H1 (cell line): ENCODE results near the gene TDRD9. TPM values are rescaled to one million over a fixed set of nuclear protein-coding genes. Genes with fewer than 3 reads are reported as not detected.

Experiments used
- CTCF ChIA-PET: fragments of 300-600 bp; sonication (Branson Sonifier 250); formaldehyde crosslinking; loops from one replicate; lab custom pipeline; 2021; ENCODE audit not compliant: partially characterized antibody; lab: Charles Lee
- POLR2A ChIA-PET: fragments of 300-600 bp; sonication (Branson Sonifier 250); formaldehyde crosslinking; loops from one replicate; lab custom pipeline; 2021; ENCODE audit warnings: inconsistent platforms; ENCODE audit not compliant: partially characterized antibody; lab: Charles Lee
- DNase-seq, 2 experiments: peaks; one replicate each; pipeline versions ENCODE4 v3.0.0 to v3.0.0-alpha.2; 2010 to 2022; ENCODE audit warnings: low spot score in 2 of 2, low read depth in 1 of 2, mixed read lengths in 1 of 2
- FAIRE-seq: peaks from 2 replicates; lab custom pipeline; 2011; peaks lifted over from hg19 to GRCh38; lab: Jason Lieb, UNC
- H2AFZ ChIP-seq: 2 replicates; pipeline ENCODE4 v1.8.1; 2012; ENCODE audit warnings: low read length, inconsistent platforms
- H2AK5ac ChIP-seq: 2 replicates; pipeline ENCODE4 v1.6.1; 2013; ENCODE audit warnings: low read depth, low read length
- H2BK120ac ChIP-seq: replicated peaks from 2 replicates; pipeline ENCODE3; 2013; ENCODE audit warnings: low read depth, low read length, inconsistent platforms
- H2BK12ac ChIP-seq: 2 replicates; pipeline ENCODE4 v1.6.1; 2013; ENCODE audit warnings: low read depth, low read length
- H2BK15ac ChIP-seq: 2 replicates; pipeline ENCODE4 v1.6.1; 2013; ENCODE audit warnings: low read length
- H2BK20ac ChIP-seq: 2 replicates; pipeline ENCODE4 v1.6.1; 2013; ENCODE audit warnings: low read length
- H2BK5ac ChIP-seq: 2 replicates; pipeline ENCODE4 v1.6.1; 2013; ENCODE audit warnings: low read depth, low read length
- H3K14ac ChIP-seq: 2 replicates; pipeline ENCODE4 v1.6.1; 2013; ENCODE audit warnings: inconsistent platforms; ENCODE audit not compliant: insufficient read length
- H3K18ac ChIP-seq: 2 replicates; pipeline ENCODE4 v1.6.1; 2013; ENCODE audit warnings: low read length; ENCODE audit errors: extremely low read depth
- H3K23ac ChIP-seq: 2 replicates; pipeline ENCODE4 v1.6.1; 2013; ENCODE audit warnings: inconsistent platforms; ENCODE audit not compliant: insufficient read length
- H3K23me2 ChIP-seq: 2 replicates; pipeline ENCODE4 v1.6.1; 2013; ENCODE audit warnings: low read depth, low read length
- H3K27ac ChIP-seq: 2 replicates; pipeline ENCODE4 v1.6.1; 2011; ENCODE audit warnings: low read depth, low read length, inconsistent platforms
- H3K27me3 ChIP-seq, 4 experiments: replicated peaks in 1 of 4; 1 replicate in 1 of 4; 2 replicates in 3 of 4; pipeline versions ENCODE4 v1.6.1 to v1.8.1; 2011 to 2013; ENCODE audit warnings: low read length in 3 of 4, mild to moderate bottlenecking in 3 of 4, inconsistent platforms in 2 of 4, mixed read lengths in 2 of 4, moderate library complexity in 1 of 4; ENCODE audit not compliant: control insufficient read depth in 3 of 4, insufficient read depth in 3 of 4; ENCODE audit errors: extremely low read depth in 1 of 4
- H3K36me3 ChIP-seq, 4 experiments: 2 replicates each; pipeline versions ENCODE4 v1.6.1 to v1.8.1; 2011 to 2013; ENCODE audit warnings: mild to moderate bottlenecking in 4 of 4, low read length in 3 of 4, moderate library complexity in 2 of 4, control low read depth in 1 of 4, inconsistent platforms in 1 of 4; ENCODE audit not compliant: insufficient read depth in 4 of 4, control insufficient read depth in 2 of 4
- H3K4ac ChIP-seq: replicated peaks from 2 replicates; pipeline ENCODE3; 2013; ENCODE audit warnings: low read length, low read depth, mixed read lengths, inconsistent platforms; ENCODE audit not compliant: insufficient read length
- H3K4me1 ChIP-seq, 4 experiments: replicated peaks in 1 of 4; 1 replicate in 1 of 4; 2 replicates in 3 of 4; pipeline versions ENCODE4 v1.6.1 to v1.8.1; 2011 to 2013; ENCODE audit warnings: low read length in 3 of 4, inconsistent platforms in 2 of 4, mixed read lengths in 1 of 4; ENCODE audit not compliant: insufficient read depth in 4 of 4, control insufficient read depth in 3 of 4
- H3K4me2 ChIP-seq, 2 experiments: 2 replicates each; pipeline versions ENCODE4 v1.6.1 to v1.8.1; 2011 to 2013; ENCODE audit warnings: low read depth in 2 of 2, low read length in 2 of 2, control low read depth in 1 of 2, inconsistent platforms in 1 of 2, mild to moderate bottlenecking in 1 of 2; ENCODE audit not compliant: insufficient read depth in 1 of 2
- H3K4me3 ChIP-seq, 4 experiments: fragments of 200-600, 300-600 bp in 1 of 4; sonication (generic), shearing (Covaris generic), sonication (Bioruptor Twin) in 1 of 4; 2 replicates each; pipeline versions ENCODE4 v1.5.1 to v1.8.1; 2011 to 2016; ENCODE audit warnings: low read length in 4 of 4, low read depth in 3 of 4, control low read depth in 2 of 4, inconsistent platforms in 2 of 4, mild to moderate bottlenecking in 2 of 4, mixed read lengths in 1 of 4, moderate library complexity in 1 of 4; ENCODE audit not compliant: insufficient read depth in 2 of 4; ENCODE audit errors: extremely low read depth in 1 of 4
- H3K56ac ChIP-seq: replicated peaks from 2 replicates; pipeline ENCODE3; 2013; ENCODE audit warnings: low read depth, mild to moderate bottlenecking, mixed read lengths, low read length, inconsistent platforms; ENCODE audit not compliant: insufficient read length
- H3K79me1 ChIP-seq: 2 replicates; pipeline ENCODE4 v1.6.1; 2013; ENCODE audit warnings: low read depth, low read length, control low read depth
- H3K79me2 ChIP-seq, 2 experiments: 2 replicates each; pipeline versions ENCODE4 v1.6.1 to v1.8.1; 2012 to 2013; ENCODE audit warnings: low read length in 2 of 2, mild to moderate bottlenecking in 2 of 2, inconsistent platforms in 1 of 2; ENCODE audit not compliant: insufficient read depth in 2 of 2, control insufficient read depth in 1 of 2
- H3K9ac ChIP-seq, 4 experiments: replicated peaks in 1 of 4; 1 replicate in 1 of 4; 2 replicates in 3 of 4; pipeline versions ENCODE4 v1.6.1 to v1.8.1; 2011 to 2013; ENCODE audit warnings: low read depth in 3 of 4, low read length in 3 of 4, control low read depth in 2 of 4, mild to moderate bottlenecking in 2 of 4, moderate library complexity in 2 of 4, inconsistent platforms in 1 of 4; ENCODE audit errors: extremely low read depth in 1 of 4
- H3K9me3 ChIP-seq, 2 experiments: 2 replicates each; pipeline versions ENCODE4 v1.6.1 to v1.8.1; 2012 to 2013; ENCODE audit warnings: mild to moderate bottlenecking in 2 of 2, moderate library complexity in 2 of 2, control low read depth in 1 of 2, inconsistent platforms in 1 of 2, low read depth in 1 of 2, low read length in 1 of 2, mixed read lengths in 1 of 2; ENCODE audit not compliant: insufficient read depth in 2 of 2
- H4K20me1 ChIP-seq, 2 experiments: replicated peaks in 1 of 2; 2 replicates each; pipeline versions ENCODE3 to v1.8.1; 2011 to 2013; ENCODE audit warnings: inconsistent platforms in 2 of 2, low read length in 2 of 2, mild to moderate bottlenecking in 1 of 2; ENCODE audit not compliant: insufficient read depth in 2 of 2, control insufficient read depth in 1 of 2
- H4K5ac ChIP-seq: 2 replicates; pipeline ENCODE4 v1.6.1; 2013; ENCODE audit warnings: low read length, low read depth, mixed read lengths, inconsistent platforms; ENCODE audit not compliant: insufficient read length
- H4K8ac ChIP-seq: 2 replicates; pipeline ENCODE4 v1.8.0; 2013; ENCODE audit warnings: mild to moderate bottlenecking, moderate library complexity, low read length, inconsistent platforms; ENCODE audit not compliant: insufficient read depth; ENCODE audit errors: extremely low read depth
- H4K91ac ChIP-seq: replicated peaks from 2 replicates; pipeline ENCODE3; 2013; ENCODE audit warnings: low read length, mixed read lengths, inconsistent platforms; ENCODE audit not compliant: insufficient read length
- BACH1 ChIP-seq: IDR thresholded peaks from 2 replicates; pipeline ENCODE4 v1.6.1; 2012; ENCODE audit warnings: low read length, improper control_type of control experiment
- BCL11A ChIP-seq, 2 experiments: IDR thresholded peaks; one replicate each; pipeline ENCODE4 v1.6.1; 2011; ENCODE audit warnings: low read depth in 2 of 2, low read length in 2 of 2, mild to moderate bottlenecking in 2 of 2
- CBX5 ChIP-seq: fragments of 300-800, 300-1000 bp; sonication (generic); IDR thresholded peaks from 2 replicates; pipeline ENCODE4 v1.7.1; 2016; ENCODE audit warnings: antibody characterized with exemption, low read length, low read depth
- E2F6 ChIP-seq: IDR thresholded peaks from 2 replicates; pipeline ENCODE4 v1.6.1; 2012; ENCODE audit warnings: inconsistent platforms
- GABPA ChIP-seq: IDR thresholded peaks from 2 replicates; pipeline ENCODE4 v1.6.1; 2011; ENCODE audit warnings: mild to moderate bottlenecking, low read length, moderate library complexity, borderline replicate concordance; ENCODE audit not compliant: insufficient read depth
- GTF2F1 ChIP-seq: IDR thresholded peaks from 2 replicates; pipeline ENCODE4 v1.6.1; 2012; ENCODE audit warnings: low read depth, low read length, improper control_type of control experiment, borderline replicate concordance
- HDAC6 ChIP-seq: IDR thresholded peaks from one replicate; pipeline ENCODE4 v1.7.1; 2012; ENCODE audit warnings: low read depth, mild to moderate bottlenecking, inconsistent platforms, low read length, moderate library complexity
- MAX ChIP-seq: IDR thresholded peaks from 2 replicates; pipeline ENCODE4 v1.6.1; 2012; ENCODE audit warnings: inconsistent platforms
- PHF8 ChIP-seq: fragments of 200-600 bp; sonication (generic); conservative IDR thresholded peaks from 2 replicates; pipeline ENCODE4 v1.7.1; 2012; ENCODE audit warnings: low read depth, mild to moderate bottlenecking, inconsistent platforms, low read length, moderate library complexity
- SIN3A ChIP-seq, 2 experiments: IDR thresholded peaks in 1 of 2; conservative IDR thresholded peaks in 1 of 2; 2 replicates each; pipeline ENCODE4 v1.6.1; 2011 to 2012; ENCODE audit warnings: low read length in 2 of 2, improper control_type of control experiment in 1 of 2, low read depth in 1 of 2, mild to moderate bottlenecking in 1 of 2
- SUZ12 ChIP-seq: fragments of 200-600 bp; sonication (generic); IDR thresholded peaks from 2 replicates; pipeline ENCODE4 v1.6.1; 2012; ENCODE audit warnings: mild to moderate bottlenecking, inconsistent platforms, low read length, moderate library complexity, mixed read lengths
- TAF7 ChIP-seq: optimal IDR thresholded peaks from 2 replicates; pipeline ENCODE3; 2011; ENCODE audit warnings: low read depth, mild to moderate bottlenecking, inconsistent platforms, low read length, moderate library complexity, borderline replicate concordance
- TEAD4 ChIP-seq: IDR thresholded peaks from 2 replicates; pipeline ENCODE4 v1.6.1; 2012; ENCODE audit warnings: low read depth, low read length, inconsistent platforms, mixed read lengths
- WGBS, 2 experiments: shearing (Covaris generic) in 1 of 2; methylation state at CpG; one replicate each; pipeline versions ENCODE4 v1.1.6 to v1.1.7; 2013 to 2015; ENCODE audit warnings: low lambda C conversion rate in 2 of 2, mixed read lengths in 2 of 2, inconsistent platforms in 1 of 2, low coverage in 1 of 2, missing lambda C conversion rate in 1 of 2; ENCODE audit not compliant: insufficient replicate concordance in 2 of 2, insufficient coverage in 1 of 2, insufficient read length in 1 of 2; ENCODE audit errors: extremely low coverage in 1 of 2, missing lambda C conversion rate in 1 of 2; 5-methylcytosine and 5-hydroxymethylcytosine counted together
- polyA plus RNA-seq, 7 experiments: library from polyadenylated mRNA; depleted of rRNA in 3 of 7; stranded (reverse) in 5 of 7; unstranded in 2 of 7; fragments of >200 nt in 5 of 7; fragments of 200-250 nt in 2 of 7; gene quantifications; 1 replicate in 5 of 7; 2 replicates in 1 of 7; 4 replicates in 1 of 7; pipeline versions ENCODE4 v1.2.1 to v1.2.3, GENCODE V29; 2011 to 2013; ENCODE audit warnings: missing spikeins in 2 of 7, mixed read lengths in 2 of 7
- total RNA-seq: library from RNA; stranded (reverse); fragmentation: NEBNext Ultra II Directional; extraction: Animal tissue kit (Norgen Biotek cat#: 25700); gene quantifications from 2 replicates; pipeline ENCODE4 v1.2.1, GENCODE V29; 2021

Gene TDRD9
- total and polyA plus RNA-seq, 2 of the 8 experiments (the other 6 are each of a cell fraction or from before 2014, with no cell fraction given): not detected

DNA sequence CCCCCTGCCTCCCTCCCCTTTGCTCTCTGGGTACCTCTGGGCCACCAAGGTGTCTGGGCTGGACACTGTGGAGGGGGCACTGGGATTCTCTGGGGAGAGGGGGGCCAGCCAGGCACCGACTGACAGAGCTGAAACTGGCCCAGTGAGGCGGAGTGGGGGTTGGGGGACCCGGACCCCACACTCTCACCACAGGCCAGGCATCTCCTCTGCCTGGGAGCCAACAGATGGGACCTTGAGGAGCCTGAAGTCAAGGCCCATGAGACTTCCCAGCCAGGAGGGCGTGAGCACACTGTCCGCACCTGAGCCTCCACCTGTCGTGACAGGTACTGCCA is 41.1 kb upstream of the TDRD9 start:
- DNase-seq (no peak), FAIRE-seq (no peak)
- Histone ChIP-seq H3K79me2 (no peaks in the 10 kb centered on the region), H3K27ac (no peak overlapping the region), H2BK120ac (no peak overlapping the region), H2BK12ac (0 out of 2 replicates have a peak overlapping the region, but pooled peaks have one; percentile 50), H4K91ac (no peak overlapping the region), H2AK5ac (no peak overlapping the region), H3K14ac (no peak overlapping the region), H3K4me2 (no peak overlapping the region), H2AFZ (no peak overlapping the region), H3K9me3 (no peaks in the 10 kb centered on the region), H2BK20ac (no peak overlapping the region), H4K5ac (no peak overlapping the region), H3K79me1 (no peaks in the 10 kb centered on the region), H3K36me3 (no peaks in the 10 kb centered on the region), H3K23me2 (no peaks in the 10 kb centered on the region), H3K4me3 (no peak overlapping the region), H3K4ac (no peak overlapping the region), H3K9ac (no peak overlapping the region), H4K20me1 (peaks cover 0 to 3% of the 10 kb centered on the region in 2 experiments), H3K56ac (no peak overlapping the region), H3K27me3 (no peaks in the 10 kb centered on the region), H4K8ac (peak overlapping the region; percentile 43; the same call in 1 of the 2 replicates), H2BK15ac (peak overlapping the region; percentile 72; the same call in 1 of the 2 replicates), H2BK5ac (0 out of 2 replicates have a peak overlapping the region, but pooled peaks have one; percentile 24), H3K23ac (no peak overlapping the region), H3K4me1 (peaks cover 0 to 9% (median 3%) of the 10 kb centered on the region in 4 experiments; a peak in 3 of 7 replicates), H3K18ac (no peak overlapping the region)
- CTCF ChIA-PET: interaction anchor here (0.5 to 3.8 kb wide), 9 partner anchors 10 to 907 kb away, joined by 3 to 31 read pairs (median 4); no protein-coding TSS in a partner anchor
- POLR2A ChIA-PET: no interaction called here
- no peak for TF ChIP-seq TEAD4
- TF ChIP-seq PHF8: no peak
- no peak for TF ChIP-seq BACH1
- no peak for TF ChIP-seq CBX5
- TF ChIP-seq GTF2F1: no peak
- TF ChIP-seq MAX: no peak
- TF ChIP-seq TAF7: no peak
- TF ChIP-seq BCL11A (IDR thresholded peaks at IDR 0.05; ENCODE audit: low read depth in 2 of 2, low read length in 2 of 2): no peak
- no peak for TF ChIP-seq GABPA
- no peak for TF ChIP-seq SUZ12
- TF ChIP-seq SIN3A (conservative IDR thresholded peaks at IDR 0.05 in 1 of 2, IDR thresholded peaks at IDR 0.05 in 1 of 2; ENCODE audit: low read depth in 1 of 2, low read length in 2 of 2): no peak
- no peak for TF ChIP-seq E2F6
- no peak for TF ChIP-seq HDAC6
- WGBS, 2 experiments: 78% methylated on average over 6 of the region's 6 CpGs; no CpG with 5 or more reads in 1 of the 2 experiments
